ENCODE data around the gene CLSTN1. TPM values are rescaled to one million over a fixed set of nuclear protein-coding genes. Genes with fewer than 3 reads are reported as not detected.
"Not testable (repeated sequence)": the region's sequence is repeated elsewhere in the genome, so short reads cannot be mapped to it uniquely, and the experiment has no call there.

CLSTN1 gene
- total RNA-seq, 2 donors from 2014 or later = 41.7 to 55.5 TPM

- Mint-ChIP-seq H3K4me1 (peaks cover 9% of the 10 kb centered on the region), H3K36me3 (ENCODE audit: low read depth) (no peaks in the 10 kb centered on the region), H3K4me3 (no peak overlapping the region), H3K9me3 (no peaks in the 10 kb centered on the region), H3K27ac (no peak overlapping the region), H3K27me3 (no peaks in the 10 kb centered on the region)
- ATAC-seq (replicated peaks) = no peak
Observed at GRCh38 chr1:9782116-9782751, 41.5 kb downstream of the CLSTN1 start.

DNA sequence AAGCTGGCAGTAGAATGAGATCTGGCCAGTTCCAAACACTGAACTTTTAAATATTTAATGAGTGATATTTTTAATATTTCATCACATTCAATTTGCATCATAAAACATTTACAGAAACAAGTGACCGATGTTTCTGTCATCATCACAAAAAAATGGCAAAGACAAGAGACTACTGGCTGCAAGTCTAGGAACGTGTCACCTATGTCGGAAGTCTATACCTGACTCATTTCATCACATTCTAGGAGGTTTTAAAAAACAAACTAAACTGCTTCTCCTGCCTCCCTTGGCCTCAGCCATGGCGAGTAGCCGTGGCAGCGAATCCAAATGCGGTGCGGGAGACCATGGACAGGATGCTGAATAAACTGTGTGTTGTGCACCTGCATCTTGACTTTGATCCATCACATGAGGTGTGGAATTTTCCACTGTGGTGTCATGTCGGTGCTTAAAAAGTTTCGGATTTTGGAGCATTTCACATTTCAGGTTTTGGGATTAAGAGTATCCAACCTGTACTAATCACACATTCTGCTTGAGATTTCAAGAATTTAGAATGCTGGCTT, 43.1 kb downstream of the CLSTN1 start:
- Mint-ChIP-seq H3K27me3 (no peaks in the 10 kb centered on the region), H3K27ac (no peak overlapping the region)
- peak; percentile 52 for ATAC-seq (replicated peaks)

GRCh38 chr1:9778905-9779304, 44.9 kb downstream of the CLSTN1 start:
- peaks cover 4% of the 10 kb centered on the region for H3K4me1 Mint-ChIP-seq
- H3K27ac Mint-ChIP-seq = no peak overlapping the region
- no peak for ATAC-seq (replicated peaks)
- no peaks in the 10 kb centered on the region for H3K27me3 Mint-ChIP-seq
- no peaks in the 10 kb centered on the region for H3K36me3 Mint-ChIP-seq (ENCODE audit: low read depth)
- H3K4me3 Mint-ChIP-seq = no peak overlapping the region
- no peaks in the 10 kb centered on the region for H3K9me3 Mint-ChIP-seq

More for the DNA sequence above, 43.1 kb downstream of the CLSTN1 start:
- peaks cover 8% of the 10 kb centered on the region for H3K4me1 Mint-ChIP-seq
- H3K4me3 Mint-ChIP-seq = no peak overlapping the region
- no peaks in the 10 kb centered on the region for H3K36me3 Mint-ChIP-seq (ENCODE audit: low read depth)
- H3K9me3 Mint-ChIP-seq = no peaks in the 10 kb centered on the region

- no peak for ATAC-seq (replicated peaks)
- Mint-ChIP-seq H3K27me3 (no peaks in the 10 kb centered on the region), H3K27ac (peak overlapping the region; percentile 20), H3K4me3 (no peak overlapping the region), H3K9me3 (no peaks in the 10 kb centered on the region), H3K36me3 (ENCODE audit: low read depth) (peaks cover 19% of the 10 kb centered on the region), H3K4me1 (peaks cover 4% of the 10 kb centered on the region)
Observed at GRCh38 chr1:9776685-9777084, 47.1 kb downstream of the CLSTN1 start.

DNA sequence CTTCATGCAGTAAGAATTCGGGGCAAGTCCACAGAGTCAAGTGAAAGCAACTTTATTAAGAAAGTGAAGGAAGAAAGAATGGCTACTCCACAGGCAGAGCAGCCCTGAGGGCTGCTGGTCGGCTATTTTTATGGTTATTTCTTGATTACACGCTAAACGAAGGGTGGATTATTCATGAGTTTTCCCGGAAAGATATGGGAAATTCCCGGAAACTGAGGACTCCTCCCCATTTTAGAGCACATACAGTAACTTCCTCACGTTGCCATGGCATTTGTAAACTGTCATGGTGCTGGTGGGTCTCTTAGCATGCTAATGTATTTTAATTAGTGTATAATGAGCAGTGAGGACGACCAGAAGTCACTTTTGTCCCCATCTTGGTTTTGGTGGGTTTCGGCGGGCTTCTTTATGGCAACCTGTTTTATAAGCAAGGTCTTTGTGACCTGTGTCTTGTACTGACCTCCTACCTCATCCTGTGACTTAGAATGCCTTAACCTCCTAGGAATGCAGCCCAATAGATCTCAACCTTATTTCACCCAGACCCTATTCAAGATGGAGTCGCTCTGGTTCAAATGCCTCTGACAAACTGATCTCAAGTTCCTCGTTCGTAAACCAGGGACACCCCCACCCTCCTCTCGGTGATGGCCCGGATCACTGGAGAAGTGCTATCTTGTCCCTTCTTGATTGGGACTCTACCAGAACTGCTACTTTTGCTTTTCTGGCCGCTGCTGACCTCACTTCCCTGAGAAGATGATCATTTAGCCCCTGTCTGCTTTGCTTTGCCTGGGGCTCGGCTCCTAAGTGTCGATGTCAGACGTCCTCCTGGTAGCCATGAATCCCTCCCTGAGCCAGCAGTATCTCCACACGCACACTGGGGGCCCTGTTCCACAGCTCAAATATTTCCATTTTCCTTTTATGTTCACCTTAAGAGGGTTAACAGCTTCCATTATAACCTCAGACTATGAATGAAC, 48.8 kb downstream of the CLSTN1 start:
- Mint-ChIP-seq H3K27ac (no peak overlapping the region), H3K4me3 (no peak overlapping the region), H3K4me1 (peaks cover 4% of the 10 kb centered on the region), H3K27me3 (no peaks in the 10 kb centered on the region), H3K36me3 (ENCODE audit: low read depth) (peaks cover 28% of the 10 kb centered on the region), H3K9me3 (no peaks in the 10 kb centered on the region)
- ATAC-seq (replicated peaks) = no peak

GRCh38 chr1:9770298-9770697, 53.5 kb downstream of the CLSTN1 start:
- H3K36me3 Mint-ChIP-seq (ENCODE audit: low read depth) = peaks cover 33% of the 10 kb centered on the region
- no peaks in the 10 kb centered on the region for H3K4me1 Mint-ChIP-seq
- H3K9me3 Mint-ChIP-seq = no peaks in the 10 kb centered on the region
- no peak overlapping the region for H3K4me3 Mint-ChIP-seq
- no peak for ATAC-seq (replicated peaks)
- no peaks in the 10 kb centered on the region for H3K27me3 Mint-ChIP-seq
- no peak overlapping the region for H3K27ac Mint-ChIP-seq

- no peak overlapping the region for H3K4me3 Mint-ChIP-seq
- peaks cover 34% of the 10 kb centered on the region for H3K36me3 Mint-ChIP-seq (ENCODE audit: low read depth)
- no peaks in the 10 kb centered on the region for H3K9me3 Mint-ChIP-seq
- no peaks in the 10 kb centered on the region for H3K27me3 Mint-ChIP-seq
- H3K27ac Mint-ChIP-seq = no peak overlapping the region
- ATAC-seq (replicated peaks) = no peak
- no peaks in the 10 kb centered on the region for H3K4me1 Mint-ChIP-seq
Observed at GRCh38 chr1:9768983-9769382, 54.8 kb downstream of the CLSTN1 start.

- Mint-ChIP-seq H3K36me3 (ENCODE audit: low read depth) (peaks cover 36% of the 10 kb centered on the region), H3K27ac (no peak overlapping the region), H3K4me3 (no peak overlapping the region), H3K9me3 (no peaks in the 10 kb centered on the region), H3K27me3 (no peaks in the 10 kb centered on the region), H3K4me1 (no peaks in the 10 kb centered on the region)
- peak; percentile 19 for ATAC-seq (replicated peaks)
Observed at GRCh38 chr1:9767964-9768668, 55.6 kb downstream of the CLSTN1 start.

- ATAC-seq (replicated peaks) = no peak
- Mint-ChIP-seq H3K4me3 (no peak overlapping the region), H3K27ac (no peak overlapping the region), H3K36me3 (ENCODE audit: low read depth) (peaks cover 32% of the 10 kb centered on the region), H3K4me1 (no peaks in the 10 kb centered on the region), H3K27me3 (no peaks in the 10 kb centered on the region), H3K9me3 (no peaks in the 10 kb centered on the region)
Observed at GRCh38 chr1:9766759-9767442, 56.9 kb downstream of the CLSTN1 start.

DNA sequence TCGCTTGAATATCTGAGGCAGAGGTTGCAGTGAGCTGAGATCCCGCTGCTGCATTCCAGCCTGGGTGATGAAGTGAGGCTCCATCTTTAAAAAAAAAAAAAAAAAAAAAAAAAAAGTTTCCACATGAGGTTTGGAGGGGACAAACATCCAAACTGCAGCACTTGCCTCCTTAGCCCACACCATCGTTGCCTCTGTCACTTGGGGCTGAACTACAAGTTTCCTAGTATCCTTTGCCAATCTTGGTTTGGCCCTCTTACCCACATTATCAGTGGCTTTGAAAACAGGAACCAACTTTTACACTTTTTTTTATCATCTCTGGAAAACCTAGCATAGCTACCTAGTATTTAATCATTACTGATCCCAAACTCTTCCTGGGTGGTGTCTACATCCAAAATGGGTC, 59.2 kb downstream of the CLSTN1 start:
- Mint-ChIP-seq H3K9me3 (no peaks in the 10 kb centered on the region), H3K36me3 (ENCODE audit: low read depth) (peaks cover 25% of the 10 kb centered on the region), H3K4me3 (no peak overlapping the region), H3K27ac (no peak overlapping the region), H3K4me1 (peaks cover 3% of the 10 kb centered on the region), H3K27me3 (no peaks in the 10 kb centered on the region)
- no peak for ATAC-seq (replicated peaks)

- no peak for ATAC-seq (replicated peaks)
- H3K9me3 Mint-ChIP-seq = no peaks in the 10 kb centered on the region
- no peak overlapping the region for H3K4me3 Mint-ChIP-seq
- H3K27ac Mint-ChIP-seq = peak overlapping the region; percentile 22
- peaks cover 3% of the 10 kb centered on the region for H3K4me1 Mint-ChIP-seq
- H3K27me3 Mint-ChIP-seq = no peaks in the 10 kb centered on the region
- H3K36me3 Mint-ChIP-seq (ENCODE audit: low read depth) = peaks cover 20% of the 10 kb centered on the region
Observed at GRCh38 chr1:9763914-9764313, 59.9 kb downstream of the CLSTN1 start.

GRCh38 chr1:9762446-9762845, 61.3 kb downstream of the CLSTN1 start:
- ATAC-seq (replicated peaks); H3K9me3 Mint-ChIP-seq; H3K27me3 Mint-ChIP-seq; H3K4me1 Mint-ChIP-seq; H3K4me3 Mint-ChIP-seq; H3K27ac Mint-ChIP-seq: not testable (repeated sequence)
- H3K36me3 Mint-ChIP-seq (ENCODE audit: low read depth) = peaks cover 20% of the 10 kb centered on the region

- H3K36me3 Mint-ChIP-seq (ENCODE audit: low read depth) = peaks cover 20% of the 10 kb centered on the region
- no peaks in the 10 kb centered on the region for H3K9me3 Mint-ChIP-seq
- ATAC-seq (replicated peaks) = no peak
- H3K27ac Mint-ChIP-seq = peak overlapping the region; percentile 36
- no peak overlapping the region for H3K4me3 Mint-ChIP-seq
- peaks cover 3% of the 10 kb centered on the region for H3K4me1 Mint-ChIP-seq
- no peaks in the 10 kb centered on the region for H3K27me3 Mint-ChIP-seq
Observed at GRCh38 chr1:9761855-9762254, 61.9 kb downstream of the CLSTN1 start.

GRCh38 chr1:9760824-9761223, 62.9 kb downstream of the CLSTN1 start:
- no peak for ATAC-seq (replicated peaks)
- Mint-ChIP-seq H3K4me1 (peaks cover 3% of the 10 kb centered on the region), H3K36me3 (ENCODE audit: low read depth) (peaks cover 20% of the 10 kb centered on the region), H3K4me3 (no peak overlapping the region), H3K27ac (peak overlapping the region; percentile 79), H3K9me3 (no peaks in the 10 kb centered on the region), H3K27me3 (no peaks in the 10 kb centered on the region)
